ENCODE data around the gene UNC5CL.
A peak's percentile ranks its signal among the peaks of the same experiment; 100 is the strongest.

Gene UNC5CL, protein sequence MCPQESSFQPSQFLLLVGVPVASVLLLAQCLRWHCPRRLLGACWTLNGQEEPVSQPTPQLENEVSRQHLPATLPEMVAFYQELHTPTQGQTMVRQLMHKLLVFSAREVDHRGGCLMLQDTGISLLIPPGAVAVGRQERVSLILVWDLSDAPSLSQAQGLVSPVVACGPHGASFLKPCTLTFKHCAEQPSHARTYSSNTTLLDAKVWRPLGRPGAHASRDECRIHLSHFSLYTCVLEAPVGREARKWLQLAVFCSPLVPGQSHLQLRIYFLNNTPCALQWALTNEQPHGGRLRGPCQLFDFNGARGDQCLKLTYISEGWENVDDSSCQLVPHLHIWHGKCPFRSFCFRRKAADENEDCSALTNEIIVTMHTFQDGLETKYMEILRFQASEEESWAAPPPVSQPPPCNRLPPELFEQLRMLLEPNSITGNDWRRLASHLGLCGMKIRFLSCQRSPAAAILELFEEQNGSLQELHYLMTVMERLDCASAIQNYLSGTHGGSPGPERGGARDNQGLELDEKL

DNA sequence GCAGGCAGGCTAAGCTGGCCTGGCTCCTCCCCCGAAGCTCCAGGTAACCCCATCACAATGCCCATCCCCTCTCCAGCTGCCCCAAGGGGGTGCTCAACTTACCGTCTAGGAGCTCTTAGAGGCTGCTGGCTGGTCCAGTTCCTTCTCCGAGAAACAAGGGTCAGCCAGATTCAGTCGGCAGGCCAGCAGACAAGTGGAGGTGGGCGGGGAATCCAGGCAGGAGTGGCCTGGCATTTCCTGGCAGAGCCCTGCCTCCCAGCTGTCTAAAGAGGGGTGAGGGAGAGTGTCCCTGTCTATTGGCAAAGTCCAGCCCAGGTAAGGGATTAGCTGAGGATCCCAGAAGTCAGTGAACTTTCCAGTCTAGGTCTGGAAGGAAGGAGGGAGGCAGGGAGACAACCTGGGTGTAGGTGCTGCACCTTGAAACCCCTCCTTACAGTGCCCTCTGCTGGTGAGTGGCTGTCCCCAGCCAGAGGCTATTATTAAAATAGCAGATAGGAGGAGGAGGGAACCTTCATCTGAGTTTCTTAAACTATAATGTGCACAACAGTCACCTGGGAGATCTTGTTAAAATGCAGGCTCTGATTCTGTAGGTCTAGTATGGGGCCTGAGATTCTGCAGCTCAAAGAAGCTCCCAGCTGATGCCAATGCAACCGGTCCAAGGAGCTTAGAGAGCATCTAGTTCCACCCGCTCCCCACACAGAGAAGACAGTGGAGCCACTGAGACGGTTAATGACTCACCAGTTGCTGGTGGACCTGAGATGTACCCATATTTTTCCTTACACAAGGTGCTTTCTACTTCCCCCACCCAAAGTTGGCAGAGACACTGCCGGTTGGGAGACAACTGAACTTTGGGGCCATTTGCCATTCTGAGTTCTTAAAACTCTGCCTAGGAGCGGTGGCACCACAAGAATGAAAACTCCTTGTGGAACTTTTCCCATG, at the start of gene UNC5CL:
TSS of gene UNC5CL (minus strand) at position 162 of the 939 bp plus-strand sequence. CDS start 4,147 bp downstream, outside the sequence.
- DNase-seq = no peak

- DNase-seq = no peak
These were observed 49.4 kb upstream of the UNC5CL start for GRCh38 chr6:41088451-41088850.

DNA sequence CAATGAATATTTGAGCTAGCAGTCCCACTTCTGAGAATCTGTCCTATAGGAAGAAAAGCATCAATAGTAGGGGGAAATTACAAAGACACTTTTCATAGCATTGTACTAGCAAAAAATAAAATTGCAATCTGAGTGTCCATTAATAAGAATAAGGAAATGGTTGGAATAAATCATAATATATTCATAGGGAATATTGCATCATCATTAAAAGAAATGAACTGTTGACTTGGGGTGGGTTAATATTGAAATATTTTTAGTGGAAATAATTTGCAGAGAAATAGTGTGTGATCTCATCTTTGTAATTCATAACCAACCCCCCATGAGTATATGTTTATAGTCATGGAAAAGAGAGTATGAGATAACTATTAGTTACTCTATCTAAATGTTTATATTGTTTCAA, 46.2 kb upstream of the UNC5CL start:
- no peak for DNase-seq

DNA sequence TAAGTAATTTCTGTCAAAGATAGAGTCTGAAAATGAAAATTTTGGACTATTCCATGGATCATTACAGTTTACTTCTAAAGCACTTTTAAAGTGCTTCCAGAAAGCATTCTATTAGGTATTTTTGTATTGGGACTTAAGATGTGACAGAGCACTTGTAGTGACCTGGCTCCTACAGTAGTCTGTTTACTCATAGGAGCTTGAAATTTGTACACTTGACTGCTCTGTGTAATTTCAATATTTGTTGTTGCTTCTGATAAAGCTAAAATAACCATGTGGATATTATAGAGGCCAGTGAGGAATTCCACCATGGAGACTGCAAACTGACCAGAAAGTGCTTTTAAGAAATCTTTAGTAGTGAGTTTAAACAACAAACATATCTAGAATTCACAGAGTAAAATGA, 44.1 kb upstream of the UNC5CL start:
- DNase-seq = no peak

GRCh38 chr6:41080621-41081020, 41.6 kb upstream of the UNC5CL start:
- DNase-seq = no peak

- DNase-seq = no peak
These were observed 40.1 kb upstream of the UNC5CL start for GRCh38 chr6:41079080-41079479.

- DNase-seq = no peak
These were observed 39.1 kb upstream of the UNC5CL start for GRCh38 chr6:41078101-41078500.

- DNase-seq = no peak
These were observed 38.5 kb upstream of the UNC5CL start for GRCh38 chr6:41077536-41077935.

DNA sequence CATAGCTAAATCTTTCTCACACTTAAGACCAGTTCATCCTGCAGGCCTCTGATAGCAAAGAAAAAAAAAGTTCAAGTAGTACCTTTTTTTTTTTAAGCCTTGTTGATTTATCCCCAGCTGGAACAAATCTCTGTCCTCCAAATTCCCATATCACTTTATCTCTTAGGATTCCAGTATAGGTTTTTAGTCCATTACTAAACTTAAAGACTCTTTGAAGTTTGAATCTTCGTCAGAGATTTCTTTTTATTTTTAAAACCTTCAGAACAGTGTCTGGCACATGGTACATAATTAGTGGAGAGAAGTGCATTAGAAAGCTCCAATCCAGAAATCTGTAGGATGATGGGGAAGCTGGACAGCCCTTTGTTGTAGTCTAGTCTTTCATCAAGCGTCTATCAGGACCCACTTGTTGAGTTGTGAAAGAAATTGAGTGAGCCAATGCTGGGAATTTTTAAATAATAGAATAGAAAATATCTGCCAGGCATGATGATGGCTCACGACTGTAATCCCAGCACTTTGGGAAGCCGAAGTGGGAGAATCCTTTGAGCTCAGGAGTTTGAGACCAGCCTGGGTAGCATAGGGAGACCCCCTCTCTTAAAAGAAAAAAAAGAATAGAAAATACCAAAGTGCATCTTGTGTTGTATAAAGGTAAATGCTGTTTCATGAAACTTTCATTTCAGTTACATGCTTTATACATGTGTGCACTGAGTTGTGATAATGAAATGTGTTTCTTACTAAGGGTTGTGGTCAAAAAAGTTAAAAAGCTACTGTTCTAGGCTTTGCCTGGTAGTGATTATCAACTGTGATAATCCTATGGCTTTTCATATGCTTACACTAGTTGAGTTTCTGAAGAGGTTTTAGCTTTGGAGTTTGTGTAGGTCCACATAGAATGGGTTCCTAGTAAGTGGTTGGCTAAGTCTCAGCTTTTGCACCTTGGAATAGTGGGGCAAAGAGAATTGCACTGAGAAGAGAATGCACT, 36.9 kb upstream of the UNC5CL start:
- no peak for DNase-seq

DNA sequence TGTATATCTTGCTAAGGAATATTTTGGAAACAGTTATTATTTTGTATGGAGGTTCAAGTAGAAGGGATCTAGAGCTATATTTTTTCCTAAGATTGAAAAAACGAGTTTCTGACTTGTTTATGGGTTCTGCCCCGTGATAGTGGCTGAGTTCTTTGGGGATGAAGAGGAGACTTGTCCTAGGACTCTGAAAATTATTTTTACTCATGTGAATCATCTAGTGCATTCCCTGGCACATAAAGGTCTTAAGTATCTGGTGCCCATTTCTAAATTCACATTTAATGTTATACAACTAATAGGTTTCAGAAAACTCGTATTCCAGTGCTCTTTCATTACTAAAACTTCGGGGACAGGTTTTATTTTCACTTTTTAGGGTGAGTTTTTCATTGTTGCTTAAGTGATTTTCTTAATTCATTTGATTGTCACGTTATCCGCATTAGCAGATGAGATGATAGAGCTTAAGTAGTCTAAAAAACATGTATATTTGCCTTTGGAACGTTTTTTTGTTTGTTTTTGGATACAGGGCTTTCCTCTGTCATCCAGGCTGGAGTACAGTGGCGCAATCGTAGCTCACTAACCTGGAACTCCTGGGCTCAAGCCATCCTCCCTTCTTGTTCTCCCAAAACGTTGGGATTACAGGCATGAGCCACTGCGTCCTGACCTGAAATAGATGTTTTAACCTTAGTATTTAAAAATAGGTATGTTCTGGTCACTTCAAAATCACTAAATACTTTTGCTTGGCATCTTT, 35.8 kb upstream of the UNC5CL start:
- DNase-seq = no peak

- DNase-seq = no peak
These were observed 35.1 kb upstream of the UNC5CL start for GRCh38 chr6:41073968-41074691.

DNA sequence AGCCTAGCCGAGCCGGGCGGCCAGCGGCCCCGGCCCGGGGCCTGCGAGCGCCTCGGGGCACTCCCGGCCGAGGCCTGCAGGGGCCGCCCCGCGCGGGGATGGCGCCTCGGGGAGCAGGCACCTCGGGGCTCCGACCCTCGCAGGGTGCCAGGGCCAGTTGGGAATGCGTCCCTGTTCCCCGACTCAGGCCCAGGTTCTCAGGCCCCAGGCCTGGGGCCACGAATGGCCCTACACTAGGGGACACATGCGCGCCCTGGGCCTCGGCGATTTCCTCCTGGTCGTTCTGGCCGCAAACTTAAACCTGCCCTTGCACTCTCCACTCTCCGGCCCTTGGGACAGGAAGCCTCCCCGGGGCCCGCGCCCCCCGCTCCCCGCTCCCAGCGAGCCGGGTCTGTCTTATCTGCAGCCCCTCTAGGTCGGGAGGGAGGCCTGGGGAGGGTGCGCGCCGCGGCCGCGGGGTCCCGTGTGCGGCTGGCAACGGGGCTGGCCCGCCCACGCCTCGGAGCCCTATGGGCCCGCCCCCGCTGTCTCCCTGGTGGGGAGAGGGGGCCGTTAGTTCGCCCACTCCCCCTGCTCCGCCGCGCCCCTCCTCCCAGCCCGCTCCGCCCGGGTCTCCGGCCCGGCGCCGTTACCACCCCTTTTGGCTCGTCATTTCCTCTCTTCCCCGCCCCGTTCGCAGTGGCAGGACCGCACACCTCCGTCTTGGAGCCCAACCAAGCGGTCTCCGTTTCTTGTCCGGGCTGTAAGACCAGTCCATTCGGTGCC, 34.4 kb upstream of the UNC5CL start:
- DNase-seq = peak; percentile 73

- DNase-seq = peak; percentile 99
These were observed 33.8 kb upstream of the UNC5CL start, which contains the start of gene NFYA for GRCh38 chr6:41072836-41073202. TSS of gene NFYA (plus strand) at chr6:41072974. CDS start at chr6:41079090, 6,116 bp downstream.

GRCh38 chr6:41071923-41072835, 33.2 kb upstream of the UNC5CL start, which contains the start of gene OARD1:
TSS of gene OARD1 (minus strand) at chr6:41072356. CDS start at chr6:41071634, 722 bp downstream.
- DNase-seq = peak; percentile 99

GRCh38 chr6:41071501-41071922, 32.5 kb upstream of the UNC5CL start:
- no peak for DNase-seq

DNA sequence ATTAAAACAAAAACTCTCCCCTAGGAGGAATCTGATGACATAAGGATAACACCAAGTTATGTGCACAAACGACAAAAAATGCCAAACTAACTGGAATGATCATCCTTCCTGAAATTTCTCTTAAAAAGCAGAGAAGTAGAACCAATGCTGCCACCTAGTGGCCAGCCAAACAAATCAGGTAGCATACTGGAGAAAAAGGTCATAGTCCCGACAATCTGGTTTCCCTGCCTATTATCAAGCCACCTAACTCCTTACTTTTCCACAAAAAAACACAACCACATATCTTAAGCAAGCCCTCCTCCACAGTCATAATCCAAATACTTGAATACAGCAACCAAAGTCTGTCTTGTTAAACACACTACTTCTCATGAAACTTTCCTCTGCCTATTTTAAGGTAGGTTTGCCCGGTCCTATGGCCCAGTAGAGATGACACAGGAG, 27.9 kb upstream of the UNC5CL start:
- DNase-seq = peak; percentile 22

DNA sequence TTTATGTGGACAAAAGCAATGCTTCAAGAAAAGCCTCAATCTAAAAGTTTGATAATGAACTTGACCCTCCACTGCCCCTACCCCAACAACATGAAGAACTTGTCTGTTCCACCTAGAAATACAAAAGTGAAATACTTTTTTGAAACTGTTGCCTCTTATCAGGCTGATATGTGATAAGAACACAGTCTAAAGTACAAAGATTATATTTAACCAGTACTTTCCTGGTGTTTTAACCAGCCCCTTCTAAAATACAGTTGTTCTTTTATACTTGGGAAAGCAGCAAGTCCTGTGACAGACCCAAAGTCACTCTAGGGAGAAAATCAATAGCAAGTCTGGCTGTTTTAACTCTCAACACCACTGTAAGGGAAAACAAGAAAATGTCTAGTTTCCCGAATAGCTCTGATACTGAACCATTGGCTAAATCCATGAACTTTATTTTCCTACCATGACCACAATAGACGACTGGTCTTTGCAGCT, 26.6 kb upstream of the UNC5CL start:
- DNase-seq = no peak

- no peak for DNase-seq
These were observed 25.8 kb upstream of the UNC5CL start for GRCh38 chr6:41064841-41065240.

All from NCI-H226 (cell line).